Heart left ventricle (tissue), 13 donors: ENCODE data around the gene CXADR.

Experiments used
- POLR2A ChIP-seq, 2 donors: fragments of 450-650 bp; IDR thresholded peaks; one replicate each; pipeline ENCODE4 v1.6.1; 2017; ENCODE audit warnings: antibody characterized with exemption in 2 of 2, mild to moderate bottlenecking in 2 of 2, moderate library complexity in 2 of 2
- TF ChIP-seq, protein P1 (sequence below), 12 donors: fragments of 200-600 bp; sonication (generic) in 4 of 12; IDR thresholded peaks; one replicate each; pipeline versions ENCODE4 v1.5.0 to v1.8.0; 2018 to 2022; ENCODE audit warnings: antibody characterized with exemption in 12 of 12, mild to moderate bottlenecking in 5 of 12
- donor health status: ischemic (EF 13 %, LVEDD 7.1; RV severe dilation, severe dysfunction).
- donor health status: DM: no; HTN: yes; CAD: no.
- donor health status: DM: no; HTN: no; CAD: no.
- donor health status: ischemic (EF 25% LVEDD 6.9; RV normal size, moderate dysfunction).
- donor health status: ischemic (EF 25% LVEDD 5.7; RV mildly dilated, moderate dysfunction).
- donor health status: ischemic (EF 35%, LVEDD 5.7; RV mildly dilated, moderate dysfunction).
- donor health status: nonischemic (EF 11% LVEDD 7.7; RV severe dilation, severe dysfunction).
- donor health status: DM: yes; HTN: yes; CAD: no.
- donor health status: PGD.
- donor health status: ischemic (EF 29% LVEDD 5.4; RV normal size, mild dysfunction).
- donor health status: nonischemic (EF 23%, LVEDD 6.1; RV moderate dilation, normal function).

DNA sequence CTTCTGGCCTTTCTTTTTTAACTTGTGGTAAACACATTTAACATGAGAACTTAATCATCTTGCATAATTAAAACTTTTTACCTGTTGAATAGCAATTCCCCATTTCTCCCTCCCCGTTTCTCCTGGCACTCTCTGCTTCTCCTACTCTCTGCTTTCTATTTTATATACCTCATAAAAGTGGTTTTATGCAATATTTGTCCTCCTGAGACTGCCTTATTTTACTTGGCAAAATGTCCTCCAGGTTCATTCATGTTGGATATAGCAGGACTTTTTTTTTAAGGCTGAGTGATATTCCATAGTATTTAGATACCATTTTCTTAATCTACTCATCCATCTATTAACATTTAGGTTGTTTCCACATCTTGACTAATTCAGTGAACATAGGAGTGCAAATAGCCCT is 64.9 kb downstream of the CXADR start:
- TF ChIP-seq, protein P1, sequence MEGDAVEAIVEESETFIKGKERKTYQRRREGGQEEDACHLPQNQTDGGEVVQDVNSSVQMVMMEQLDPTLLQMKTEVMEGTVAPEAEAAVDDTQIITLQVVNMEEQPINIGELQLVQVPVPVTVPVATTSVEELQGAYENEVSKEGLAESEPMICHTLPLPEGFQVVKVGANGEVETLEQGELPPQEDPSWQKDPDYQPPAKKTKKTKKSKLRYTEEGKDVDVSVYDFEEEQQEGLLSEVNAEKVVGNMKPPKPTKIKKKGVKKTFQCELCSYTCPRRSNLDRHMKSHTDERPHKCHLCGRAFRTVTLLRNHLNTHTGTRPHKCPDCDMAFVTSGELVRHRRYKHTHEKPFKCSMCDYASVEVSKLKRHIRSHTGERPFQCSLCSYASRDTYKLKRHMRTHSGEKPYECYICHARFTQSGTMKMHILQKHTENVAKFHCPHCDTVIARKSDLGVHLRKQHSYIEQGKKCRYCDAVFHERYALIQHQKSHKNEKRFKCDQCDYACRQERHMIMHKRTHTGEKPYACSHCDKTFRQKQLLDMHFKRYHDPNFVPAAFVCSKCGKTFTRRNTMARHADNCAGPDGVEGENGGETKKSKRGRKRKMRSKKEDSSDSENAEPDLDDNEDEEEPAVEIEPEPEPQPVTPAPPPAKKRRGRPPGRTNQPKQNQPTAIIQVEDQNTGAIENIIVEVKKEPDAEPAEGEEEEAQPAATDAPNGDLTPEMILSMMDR (IDR thresholded peaks at IDR 0.05), result no peak
- no peak for TF ChIP-seq POLR2A (IDR thresholded peaks at IDR 0.05)
